Fibroblast of mammary gland (primary cell): ENCODE data around the gene SLC35F4.
"Not testable (repeated sequence)": the region's sequence is repeated elsewhere in the genome, so short reads cannot be mapped to it uniquely, and the experiment has no call there.

Experiments
- DNase-seq: peaks from one replicate; pipeline ENCODE4 v3.0.0-alpha.2; 2010; ENCODE audit warnings: low read depth
- H3K4me3 ChIP-seq: 2 replicates; pipeline ENCODE4 v1.5.1; 2011; ENCODE audit warnings: low read depth, mild to moderate bottlenecking, low read length, moderate library complexity; ENCODE audit not compliant: control insufficient read depth
- TF ChIP-seq, protein P1 (sequence below): conservative IDR thresholded peaks from 2 replicates; pipeline ENCODE4 v1.5.1; 2011; ENCODE audit warnings: low read depth, low read length, inconsistent platforms; ENCODE audit not compliant: control insufficient read depth, insufficient read depth

The SLC35F4 gene

GRCh38 chr14:57870686-57871457, 5.0 kb upstream of the SLC35F4 start:
- TF ChIP-seq, protein P1, sequence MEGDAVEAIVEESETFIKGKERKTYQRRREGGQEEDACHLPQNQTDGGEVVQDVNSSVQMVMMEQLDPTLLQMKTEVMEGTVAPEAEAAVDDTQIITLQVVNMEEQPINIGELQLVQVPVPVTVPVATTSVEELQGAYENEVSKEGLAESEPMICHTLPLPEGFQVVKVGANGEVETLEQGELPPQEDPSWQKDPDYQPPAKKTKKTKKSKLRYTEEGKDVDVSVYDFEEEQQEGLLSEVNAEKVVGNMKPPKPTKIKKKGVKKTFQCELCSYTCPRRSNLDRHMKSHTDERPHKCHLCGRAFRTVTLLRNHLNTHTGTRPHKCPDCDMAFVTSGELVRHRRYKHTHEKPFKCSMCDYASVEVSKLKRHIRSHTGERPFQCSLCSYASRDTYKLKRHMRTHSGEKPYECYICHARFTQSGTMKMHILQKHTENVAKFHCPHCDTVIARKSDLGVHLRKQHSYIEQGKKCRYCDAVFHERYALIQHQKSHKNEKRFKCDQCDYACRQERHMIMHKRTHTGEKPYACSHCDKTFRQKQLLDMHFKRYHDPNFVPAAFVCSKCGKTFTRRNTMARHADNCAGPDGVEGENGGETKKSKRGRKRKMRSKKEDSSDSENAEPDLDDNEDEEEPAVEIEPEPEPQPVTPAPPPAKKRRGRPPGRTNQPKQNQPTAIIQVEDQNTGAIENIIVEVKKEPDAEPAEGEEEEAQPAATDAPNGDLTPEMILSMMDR, result no peak
- no peak for DNase-seq
- H3K4me3 ChIP-seq, result no peak overlapping the region

GRCh38 chr14:57869617-57870016, 3.7 kb upstream of the SLC35F4 start:
- TF ChIP-seq, protein P1, result no peak
- no peak for DNase-seq
- no peak overlapping the region for H3K4me3 ChIP-seq

DNA sequence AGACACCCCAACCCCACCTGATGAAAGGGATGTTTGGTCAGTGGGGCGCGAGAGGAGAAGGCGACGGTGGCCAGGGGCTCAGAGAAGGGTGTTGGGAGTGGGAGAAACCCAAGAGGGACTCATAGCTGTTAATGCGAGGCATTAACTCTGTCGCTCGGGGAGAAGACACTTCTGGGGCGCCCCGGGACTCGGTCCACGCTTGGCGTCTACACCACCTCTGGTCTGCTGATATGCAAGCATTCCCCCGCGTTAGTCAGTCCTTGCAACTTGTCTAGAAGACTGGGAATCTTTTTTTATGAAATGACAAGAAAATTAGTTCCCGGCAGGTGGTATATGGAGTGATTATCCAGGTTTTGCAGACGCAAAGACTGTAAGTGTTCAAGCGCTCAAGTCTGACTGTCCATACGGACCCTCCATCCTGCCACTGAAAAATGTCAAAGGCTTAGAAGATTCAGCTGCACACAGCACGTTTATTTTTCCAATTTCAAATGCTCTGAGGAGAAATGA, 360 bp upstream of the SLC35F4 start:
- H3K4me3 ChIP-seq, result no peak overlapping the region
- TF ChIP-seq, protein P1, result no peak
- DNase-seq, result no peak

- peak overlapping the region; percentile 14 for H3K4me3 ChIP-seq
- TF ChIP-seq, protein P1, result no peak
- no peak for DNase-seq
These were observed 858 bp downstream of the SLC35F4 start for GRCh38 chr14:57865066-57865402.

DNA sequence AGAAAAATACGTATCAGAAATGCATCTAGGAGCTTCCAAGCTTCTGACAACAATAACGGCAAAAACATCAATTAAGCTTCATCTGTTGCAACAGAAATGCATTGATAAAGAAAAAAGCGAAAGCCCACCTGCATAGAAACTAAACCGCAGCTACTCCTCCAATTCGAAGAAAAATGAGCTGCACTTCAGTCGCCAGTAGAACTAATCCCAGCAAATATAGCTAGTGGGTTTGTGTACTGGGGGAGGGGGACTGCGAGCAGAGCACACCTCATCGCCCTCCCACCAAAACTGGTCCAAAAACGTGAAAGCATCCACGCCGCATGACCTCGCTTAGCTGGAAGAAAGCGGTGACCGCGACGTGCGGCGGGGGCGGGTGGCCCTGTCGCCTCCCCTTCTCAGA, 1.2 kb downstream of the SLC35F4 start:
- H3K4me3 ChIP-seq, result no peak overlapping the region
- TF ChIP-seq, protein P1, result no peak
- DNase-seq, result no peak

GRCh38 chr14:57863471-57863870, 2.4 kb downstream of the SLC35F4 start:
- DNase-seq, result no peak
- TF ChIP-seq, protein P1, result no peak
- H3K4me3 ChIP-seq, result no peak overlapping the region

- not testable (repeated sequence) for H3K4me3 ChIP-seq, DNase-seq
These were observed 10.2 kb downstream of the SLC35F4 start for GRCh38 chr14:57855666-57856065.
